ENCODE measurements around the gene DGKB.

The DGKB gene

GRCh38 chr7:14381936-14382335 is 520.6 kb downstream of the DGKB start:
- no peak for DNase-seq (ENCODE audit: low spot score)

- peak; percentile 13 for DNase-seq (ENCODE audit: low spot score)
Measured at GRCh38 chr7:14381306-14381705, 521.2 kb downstream of the DGKB start.

GRCh38 chr7:14380881-14381280 is 521.7 kb downstream of the DGKB start:
- DNase-seq (ENCODE audit: low spot score) = no peak

- DNase-seq (ENCODE audit: low spot score) = peak; percentile 62
Measured at GRCh38 chr7:14377646-14378266, 524.8 kb downstream of the DGKB start.

GRCh38 chr7:14376711-14377110 is 525.8 kb downstream of the DGKB start:
- DNase-seq (ENCODE audit: low spot score) = no peak

GRCh38 chr7:14375998-14376397 is 526.6 kb downstream of the DGKB start:
- no peak for DNase-seq (ENCODE audit: low spot score)

- DNase-seq (ENCODE audit: low spot score) = no peak
Measured at GRCh38 chr7:14374336-14374735, 528.2 kb downstream of the DGKB start.

- no peak for DNase-seq (ENCODE audit: low spot score)
Measured at GRCh38 chr7:14368285-14368684, 534.3 kb downstream of the DGKB start.

- peak; percentile 4 for DNase-seq (ENCODE audit: low spot score)
Measured at GRCh38 chr7:14351167-14351566, 551.4 kb downstream of the DGKB start.

- DNase-seq (ENCODE audit: low spot score) = no peak
Measured at GRCh38 chr7:14341200-14341775, 561.3 kb downstream of the DGKB start.

- no peak for DNase-seq (ENCODE audit: low spot score)
Measured at GRCh38 chr7:14340393-14341074, 562.0 kb downstream of the DGKB start.

GRCh38 chr7:14339861-14340260 is 562.7 kb downstream of the DGKB start:
- DNase-seq (ENCODE audit: low spot score) = no peak

- no peak for DNase-seq (ENCODE audit: low spot score)
Measured at GRCh38 chr7:14336256-14336655, 566.3 kb downstream of the DGKB start.

GRCh38 chr7:14332155-14332554 is 570.4 kb downstream of the DGKB start:
- DNase-seq (ENCODE audit: low spot score) = peak; percentile 6

- DNase-seq (ENCODE audit: low spot score) = no peak
Measured at GRCh38 chr7:14324767-14325166, 577.8 kb downstream of the DGKB start.

GRCh38 chr7:14322724-14323123 is 579.8 kb downstream of the DGKB start:
- no peak for DNase-seq (ENCODE audit: low spot score)

- no peak for DNase-seq (ENCODE audit: low spot score)
Measured at GRCh38 chr7:14321947-14322346, 580.6 kb downstream of the DGKB start.

GRCh38 chr7:14309432-14309831 is 593.1 kb downstream of the DGKB start:
- no peak for DNase-seq (ENCODE audit: low spot score)

- DNase-seq (ENCODE audit: low spot score) = no peak
Measured at GRCh38 chr7:14305233-14305866, 597.2 kb downstream of the DGKB start.

- DNase-seq (ENCODE audit: low spot score) = no peak
Measured at GRCh38 chr7:14303536-14303935, 599.0 kb downstream of the DGKB start.

- DNase-seq (ENCODE audit: low spot score) = no peak
Measured at GRCh38 chr7:14294637-14295036, 607.9 kb downstream of the DGKB start.

GRCh38 chr7:14293434-14293833 is 609.1 kb downstream of the DGKB start:
- no peak for DNase-seq (ENCODE audit: low spot score)

GRCh38 chr7:14292737-14293136 is 609.8 kb downstream of the DGKB start:
- no peak for DNase-seq (ENCODE audit: low spot score)
